IPS-18a (cell line): ENCODE results near the gene IFI27L2.

Source experiments
- H3K27ac ChIP-seq: one replicate; pipeline ENCODE4 v1.5.1; 2013; ENCODE audit warnings: low read length
- H3K27me3 ChIP-seq: one replicate; pipeline ENCODE4 v1.6.1; 2013; ENCODE audit warnings: mild to moderate bottlenecking, low read length; ENCODE audit not compliant: control insufficient read depth, insufficient read depth
- H3K36me3 ChIP-seq: one replicate; pipeline ENCODE4 v1.6.1; 2013; ENCODE audit warnings: low read depth, low read length; ENCODE audit not compliant: control insufficient read depth
- H3K4me1 ChIP-seq: one replicate; pipeline ENCODE4 v1.6.1; 2013; ENCODE audit warnings: low read depth, low read length; ENCODE audit not compliant: control insufficient read depth
- H3K4me3 ChIP-seq: one replicate; pipeline ENCODE4 v1.5.1; 2013; ENCODE audit warnings: low read length
- H3K9ac ChIP-seq: one replicate; pipeline ENCODE4 v1.6.1; 2013; ENCODE audit warnings: mild to moderate bottlenecking, low read length, moderate library complexity
- H3K9me3 ChIP-seq: one replicate; pipeline ENCODE4 v1.6.1; 2013; ENCODE audit warnings: low read depth, low read length; ENCODE audit not compliant: control insufficient read depth

Gene IFI27L2

GRCh38 chr14:94121485-94121884 lies 7.9 kb downstream of the IFI27L2 start:
- Histone ChIP-seq H3K4me3 (no peak overlapping the region), H3K27ac (no peak overlapping the region)

GRCh38 chr14:94120667-94121340 lies 8.6 kb downstream of the IFI27L2 start:
- Histone ChIP-seq H3K9me3 (no peaks in the 10 kb centered on the region), H3K27me3 (no peaks in the 10 kb centered on the region), H3K4me3 (no peak overlapping the region), H3K36me3 (no peaks in the 10 kb centered on the region), H3K4me1 (no peaks in the 10 kb centered on the region), H3K9ac (no peak overlapping the region), H3K27ac (no peak overlapping the region)

More at GRCh38 chr14:94121485-94121884, 7.9 kb downstream of the IFI27L2 start:
- H3K36me3 ChIP-seq = no peaks in the 10 kb centered on the region
- no peaks in the 10 kb centered on the region for H3K4me1 ChIP-seq
- no peak overlapping the region for H3K9ac ChIP-seq
- H3K27me3 ChIP-seq = no peaks in the 10 kb centered on the region
- H3K9me3 ChIP-seq = no peaks in the 10 kb centered on the region

GRCh38 chr14:94119071-94119470 lies 10.3 kb downstream of the IFI27L2 start:
- H3K4me1 ChIP-seq = no peaks in the 10 kb centered on the region
- no peak overlapping the region for H3K4me3 ChIP-seq
- no peaks in the 10 kb centered on the region for H3K36me3 ChIP-seq
- H3K9ac ChIP-seq = no peak overlapping the region
- H3K9me3 ChIP-seq = no peaks in the 10 kb centered on the region
- H3K27ac ChIP-seq = no peak overlapping the region
- no peaks in the 10 kb centered on the region for H3K27me3 ChIP-seq

GRCh38 chr14:94117856-94118255 lies 11.5 kb downstream of the IFI27L2 start:
- Histone ChIP-seq H3K4me1 (no peaks in the 10 kb centered on the region), H3K4me3 (no peak overlapping the region), H3K27ac (no peak overlapping the region), H3K36me3 (no peaks in the 10 kb centered on the region), H3K27me3 (no peaks in the 10 kb centered on the region), H3K9me3 (no peaks in the 10 kb centered on the region), H3K9ac (no peak overlapping the region)

- Histone ChIP-seq H3K9me3 (no peaks in the 10 kb centered on the region), H3K27me3 (no peaks in the 10 kb centered on the region), H3K36me3 (no peaks in the 10 kb centered on the region), H3K4me3 (no peak overlapping the region), H3K9ac (no peak overlapping the region), H3K27ac (no peak overlapping the region), H3K4me1 (no peaks in the 10 kb centered on the region)
Observed at GRCh38 chr14:94116701-94117100, 12.7 kb downstream of the IFI27L2 start.

GRCh38 chr14:94115631-94116030 lies 13.8 kb downstream of the IFI27L2 start:
- H3K9me3 ChIP-seq = no peaks in the 10 kb centered on the region
- no peaks in the 10 kb centered on the region for H3K4me1 ChIP-seq
- no peaks in the 10 kb centered on the region for H3K27me3 ChIP-seq
- H3K4me3 ChIP-seq = no peak overlapping the region
- H3K9ac ChIP-seq = no peak overlapping the region
- H3K27ac ChIP-seq = no peak overlapping the region
- H3K36me3 ChIP-seq = no peaks in the 10 kb centered on the region

GRCh38 chr14:94115058-94115591 lies 14.3 kb downstream of the IFI27L2 start:
- Histone ChIP-seq H3K27me3 (no peaks in the 10 kb centered on the region), H3K4me1 (no peaks in the 10 kb centered on the region)

GRCh38 chr14:94114589-94115057 lies 14.8 kb downstream of the IFI27L2 start:
- H3K9ac ChIP-seq = no peak overlapping the region
- no peaks in the 10 kb centered on the region for H3K4me1 ChIP-seq
- no peaks in the 10 kb centered on the region for H3K36me3 ChIP-seq
- H3K27ac ChIP-seq = no peak overlapping the region
- no peaks in the 10 kb centered on the region for H3K9me3 ChIP-seq
- no peak overlapping the region for H3K4me3 ChIP-seq
- H3K27me3 ChIP-seq = no peaks in the 10 kb centered on the region

More at GRCh38 chr14:94115058-94115591, 14.3 kb downstream of the IFI27L2 start:
- Histone ChIP-seq H3K27ac (no peak overlapping the region), H3K9me3 (no peaks in the 10 kb centered on the region), H3K4me3 (no peak overlapping the region), H3K9ac (no peak overlapping the region), H3K36me3 (no peaks in the 10 kb centered on the region)

GRCh38 chr14:94113908-94114588 lies 15.4 kb downstream of the IFI27L2 start:
- H3K27ac ChIP-seq = no peak overlapping the region
- no peaks in the 10 kb centered on the region for H3K4me1 ChIP-seq
- no peaks in the 10 kb centered on the region for H3K27me3 ChIP-seq
- no peaks in the 10 kb centered on the region for H3K9me3 ChIP-seq
- no peak overlapping the region for H3K4me3 ChIP-seq
- H3K9ac ChIP-seq = no peak overlapping the region
- H3K36me3 ChIP-seq = no peaks in the 10 kb centered on the region

GRCh38 chr14:94113490-94113889 lies 15.9 kb downstream of the IFI27L2 start:
- no peaks in the 10 kb centered on the region for H3K36me3 ChIP-seq
- H3K4me3 ChIP-seq = no peak overlapping the region
- H3K9ac ChIP-seq = no peak overlapping the region
- no peaks in the 10 kb centered on the region for H3K4me1 ChIP-seq
- H3K27me3 ChIP-seq = no peaks in the 10 kb centered on the region
- H3K9me3 ChIP-seq = no peaks in the 10 kb centered on the region
- H3K27ac ChIP-seq = no peak overlapping the region

GRCh38 chr14:94113073-94113472 lies 16.3 kb downstream of the IFI27L2 start:
- Histone ChIP-seq H3K9me3 (no peaks in the 10 kb centered on the region), H3K27me3 (no peaks in the 10 kb centered on the region), H3K27ac (no peak overlapping the region), H3K36me3 (no peaks in the 10 kb centered on the region), H3K4me1 (no peaks in the 10 kb centered on the region), H3K9ac (no peak overlapping the region), H3K4me3 (no peak overlapping the region)
